ENCODE data around the gene DACT3.

DACT3 gene

DNA sequence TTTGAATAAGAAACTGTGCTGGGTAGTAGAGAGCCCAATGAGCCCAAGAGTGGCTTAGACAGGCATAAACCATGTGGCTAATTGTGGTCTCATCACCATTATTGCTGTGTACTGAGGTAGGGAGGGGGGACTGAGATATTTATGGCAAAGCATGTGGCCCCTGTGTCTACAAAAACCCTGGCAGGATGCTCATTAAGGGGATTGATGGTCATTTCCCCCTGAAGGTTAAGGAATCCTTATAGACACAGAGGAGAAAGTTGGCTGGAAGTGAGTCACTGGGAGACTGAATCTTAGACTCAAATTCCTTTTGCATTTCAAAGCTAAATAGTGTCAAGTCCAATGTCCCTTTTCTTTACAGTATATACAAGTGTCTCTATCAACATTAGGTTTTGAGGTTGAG, 9.8 kb upstream of the DACT3 start:
- in situ Hi-C loops (cut with HindIII; ENCODE audit: low sequenced_read_pairs) = loop anchor here (25.0 kb wide), 1 partner anchor 134 kb away; no protein-coding TSS in a partner anchor

DNA sequence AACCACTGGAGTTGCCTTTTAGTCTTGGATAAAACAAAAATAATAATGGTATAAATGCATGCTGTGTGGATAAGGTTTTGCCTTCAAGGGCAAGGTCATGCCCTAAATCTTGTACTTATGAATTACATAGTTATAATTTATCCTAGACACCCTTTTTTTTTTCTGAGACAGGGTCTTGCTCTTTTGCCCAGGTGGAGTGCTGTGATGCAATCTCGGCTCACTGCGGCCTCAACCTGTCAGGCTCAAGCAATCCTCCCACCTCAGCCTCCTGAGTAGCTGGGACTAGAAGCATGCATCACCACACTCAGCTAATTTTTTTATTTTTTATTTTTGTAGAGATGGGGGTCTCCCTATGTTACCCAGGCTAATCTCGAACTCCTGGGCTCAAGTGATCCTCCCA, 7.7 kb upstream of the DACT3 start:
- in situ Hi-C loops (cut with HindIII; ENCODE audit: low sequenced_read_pairs) = loop anchor here (25.0 kb wide), 1 partner anchor 131 kb away; no protein-coding TSS in a partner anchor

DNA sequence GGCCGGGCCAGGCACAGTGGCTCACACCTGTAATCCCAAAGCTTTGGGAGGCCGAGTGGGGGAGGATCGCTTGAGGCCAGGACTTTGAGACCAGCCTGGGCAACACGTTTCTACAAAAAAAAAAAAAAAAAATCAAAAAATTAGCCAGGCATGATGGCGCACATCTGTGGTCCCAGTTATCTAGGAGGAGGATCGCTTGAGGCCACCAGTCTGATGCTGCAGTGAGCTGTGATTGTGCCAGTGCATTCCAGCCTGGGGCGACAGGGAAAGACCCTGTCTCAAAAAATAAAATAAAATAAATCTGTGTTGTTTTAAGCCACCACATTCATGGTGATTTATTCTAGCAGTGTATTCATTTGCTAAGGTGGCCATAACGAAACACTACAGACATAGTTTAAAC, 4.1 kb upstream of the DACT3 start:
- in situ Hi-C loops (cut with HindIII; ENCODE audit: low sequenced_read_pairs) = loop anchor here (25.0 kb wide), 1 partner anchor 128 kb away; no protein-coding TSS in a partner anchor

DNA sequence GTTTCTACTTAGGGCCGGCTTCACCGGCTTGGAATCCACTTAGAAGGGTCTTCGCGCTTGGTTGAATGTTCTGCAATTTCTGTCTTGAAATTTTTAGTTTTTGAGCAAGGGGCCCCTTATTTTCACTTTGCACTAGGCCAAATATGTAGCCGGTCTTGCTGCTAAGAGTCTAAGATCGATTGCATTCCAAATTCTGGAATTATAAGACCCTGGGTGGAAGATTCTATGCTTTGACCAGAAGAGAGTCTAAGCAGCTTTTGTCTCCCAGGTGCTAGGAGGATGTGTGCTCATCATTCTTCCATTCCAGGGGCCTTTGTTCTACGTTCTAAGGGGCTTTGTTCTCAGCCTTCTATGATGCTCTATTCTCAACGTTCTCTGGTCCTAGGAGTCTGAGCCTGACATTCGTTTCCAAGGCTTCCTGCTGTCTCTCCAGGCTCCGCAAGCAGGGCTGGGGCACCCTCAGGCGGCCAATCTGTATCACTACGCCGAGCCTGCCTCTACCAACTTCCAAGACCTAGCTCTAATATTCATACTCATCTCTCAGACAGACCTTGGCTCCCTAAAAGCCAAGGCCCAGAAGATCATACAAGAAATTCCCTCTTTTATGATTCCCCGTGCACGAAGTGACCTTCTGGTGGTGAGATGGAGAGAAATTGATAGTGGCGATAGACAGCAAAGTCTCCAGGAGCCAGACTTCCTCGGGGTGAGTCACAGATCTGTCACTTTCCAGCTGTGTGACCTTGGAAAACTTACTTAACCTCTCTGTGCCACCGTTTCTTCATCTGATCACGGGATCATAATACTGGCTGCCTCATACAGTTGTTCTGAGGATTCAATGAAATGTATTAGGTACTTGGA, 982 bp upstream of the DACT3 start:
- in situ Hi-C loops (cut with HindIII; ENCODE audit: low sequenced_read_pairs) = loop anchor here (5.0 to 25.0 kb wide), 2 partner anchors 35 to 125 kb away; partner anchors contain the start of gene PTGIR

DNA sequence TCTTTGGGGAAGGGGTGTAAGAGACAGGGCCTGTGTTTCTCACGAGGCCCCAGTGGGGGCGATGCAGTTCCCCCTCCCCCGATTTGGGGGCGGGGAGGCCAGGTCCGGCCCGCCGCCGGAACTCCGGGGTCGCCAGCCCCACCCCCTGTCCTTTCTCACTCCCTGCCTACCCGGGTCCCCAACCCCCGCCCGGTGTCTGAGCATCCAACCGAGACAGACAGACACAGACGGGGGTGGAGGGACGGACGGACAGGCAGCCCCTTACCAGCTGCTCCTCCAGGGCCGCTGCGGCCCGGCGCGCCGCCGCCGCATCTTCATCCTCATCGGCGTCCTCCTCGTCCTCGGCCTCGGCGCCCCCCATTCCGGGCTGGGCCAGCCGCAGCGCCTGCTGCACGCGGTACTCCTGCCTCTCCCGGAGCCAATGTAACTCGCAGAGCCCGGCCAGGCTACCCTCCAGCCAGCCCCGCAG, 397 bp downstream of the DACT3 start:
- in situ Hi-C loops (cut with HindIII; ENCODE audit: low sequenced_read_pairs) = loop anchor here (5.0 to 25.0 kb wide), 2 partner anchors 33 to 123 kb away; partner anchors contain the start of gene PTGIR

DNA sequence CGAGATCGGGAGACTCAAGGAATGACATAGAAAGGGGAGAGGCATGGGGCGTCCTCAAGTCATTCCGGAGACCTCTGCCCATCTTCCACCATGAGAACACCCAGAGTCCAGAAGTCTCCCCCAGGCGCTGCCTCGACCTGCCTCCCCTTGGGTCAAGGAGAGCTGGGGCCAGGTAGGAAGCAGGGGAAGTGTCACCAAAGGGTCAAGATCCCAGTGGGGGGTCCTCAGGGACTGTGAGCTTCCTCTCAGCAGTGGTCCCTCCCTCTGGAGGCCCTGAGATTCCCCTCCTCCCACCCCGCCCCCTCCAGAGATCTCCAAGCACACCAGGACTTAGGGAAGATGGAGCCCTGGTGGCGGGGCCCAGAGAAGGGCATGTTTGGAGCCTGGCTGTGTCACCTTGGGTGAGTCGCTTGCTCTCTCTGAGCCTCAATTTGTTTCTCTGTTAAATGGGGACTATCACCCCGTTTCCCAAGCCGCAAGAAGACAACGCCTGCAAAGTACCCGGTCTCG, 919 bp downstream of the DACT3 start:
- in situ Hi-C loops (cut with HindIII; ENCODE audit: low sequenced_read_pairs) = loop anchor here (5.0 to 25.0 kb wide), 2 partner anchors 33 to 123 kb away; partner anchors contain the start of gene PTGIR

DNA sequence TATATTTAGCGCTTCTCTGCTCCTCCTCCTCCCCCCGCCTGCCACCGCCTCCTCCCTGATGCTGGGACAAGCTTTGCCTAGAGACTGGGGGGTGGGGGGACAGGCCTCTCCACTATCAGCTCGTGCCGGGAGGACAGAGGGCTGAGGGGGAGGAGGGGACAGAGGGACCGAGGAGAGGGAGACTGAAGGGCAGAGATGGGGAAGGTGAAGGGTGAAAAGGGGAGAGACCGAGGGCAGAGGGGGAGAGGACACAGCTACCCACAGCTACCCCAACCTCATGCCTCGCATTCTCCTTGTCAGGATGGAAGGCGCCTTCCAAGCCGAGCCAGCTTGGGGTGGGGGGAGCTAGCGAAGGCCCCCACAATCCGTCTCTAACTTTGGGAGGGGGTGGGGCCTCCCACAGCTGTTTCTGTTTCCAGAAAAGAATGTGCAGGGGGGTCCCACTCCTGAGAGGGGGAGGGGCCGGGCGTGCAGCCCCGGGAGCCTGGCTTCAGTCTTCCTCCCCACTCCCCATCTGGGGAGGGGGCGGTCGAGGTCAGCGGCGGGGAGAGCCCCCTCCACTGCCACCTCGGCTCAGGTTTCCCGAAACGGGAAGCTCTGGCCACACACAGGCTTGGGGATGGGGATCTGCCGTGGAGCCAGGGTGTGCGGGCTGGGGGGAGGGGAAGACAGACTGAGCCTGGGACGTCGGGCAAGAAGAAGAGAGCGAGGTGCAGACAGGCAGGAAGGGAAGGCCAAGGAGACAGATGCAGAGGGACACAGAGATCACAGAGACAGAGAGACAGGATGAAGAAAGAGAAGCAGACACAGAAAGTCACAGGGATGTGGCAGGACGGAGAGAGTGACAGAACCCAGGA, 1.6 kb downstream of the DACT3 start:
- in situ Hi-C loops (cut with HindIII; ENCODE audit: low sequenced_read_pairs) = loop anchor here (5.0 to 25.0 kb wide), 3 partner anchors 32 to 122 kb away; partner anchors contain the start of gene PTGIR

DNA sequence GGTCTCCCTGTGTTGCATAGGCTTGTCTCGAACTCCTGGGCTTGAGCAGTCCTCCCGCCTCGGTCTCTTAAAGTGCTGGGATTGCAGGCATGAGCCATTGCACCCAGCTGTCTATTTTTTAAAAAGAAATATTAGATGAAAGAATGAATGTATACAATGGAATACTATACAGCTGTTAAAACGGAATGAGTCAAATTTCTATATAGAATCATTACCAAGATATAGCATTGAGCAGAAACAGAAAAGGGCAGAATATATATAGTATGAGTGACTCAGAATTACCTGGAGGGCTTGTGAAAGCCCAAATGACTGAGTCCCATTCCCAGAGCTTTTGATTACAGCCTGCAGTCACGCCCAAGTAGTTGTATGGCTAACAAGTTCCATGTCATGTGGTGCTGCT, 4.4 kb downstream of the DACT3 start:
- in situ Hi-C loops (cut with HindIII; ENCODE audit: low sequenced_read_pairs) = loop anchor here (5.0 to 25.0 kb wide), 2 partner anchors 36 to 119 kb away; no protein-coding TSS in a partner anchor

DNA sequence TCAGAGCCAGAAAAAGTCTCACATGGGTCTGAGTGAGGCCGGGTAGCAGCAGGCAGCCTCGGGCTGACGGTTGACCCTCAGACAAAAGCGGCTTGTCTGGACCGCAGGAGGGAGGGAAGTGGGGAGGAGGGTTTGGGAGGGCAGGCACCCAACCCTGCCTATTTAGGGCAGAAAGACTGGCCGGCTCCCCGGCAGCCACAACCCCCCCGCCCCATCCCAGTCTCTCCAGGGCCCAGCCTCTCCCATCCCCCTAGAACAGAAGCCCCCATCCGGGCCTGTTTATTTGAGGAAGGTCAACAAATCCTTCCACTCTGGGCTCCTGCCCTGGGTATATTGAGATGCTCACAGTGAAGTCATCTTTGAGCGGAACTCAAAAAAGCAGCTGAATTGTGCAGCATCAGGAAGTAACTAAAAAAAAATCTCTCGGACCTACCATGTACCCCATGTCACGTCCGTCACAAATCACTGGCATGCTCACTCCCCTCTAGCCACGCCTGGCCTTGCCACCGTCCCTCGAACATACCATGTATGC, 6.3 kb downstream of the DACT3 start:
- in situ Hi-C loops (cut with HindIII; ENCODE audit: low sequenced_read_pairs) = loop anchor here (5.0 to 25.0 kb wide), 2 partner anchors 38 to 117 kb away; no protein-coding TSS in a partner anchor

DNA sequence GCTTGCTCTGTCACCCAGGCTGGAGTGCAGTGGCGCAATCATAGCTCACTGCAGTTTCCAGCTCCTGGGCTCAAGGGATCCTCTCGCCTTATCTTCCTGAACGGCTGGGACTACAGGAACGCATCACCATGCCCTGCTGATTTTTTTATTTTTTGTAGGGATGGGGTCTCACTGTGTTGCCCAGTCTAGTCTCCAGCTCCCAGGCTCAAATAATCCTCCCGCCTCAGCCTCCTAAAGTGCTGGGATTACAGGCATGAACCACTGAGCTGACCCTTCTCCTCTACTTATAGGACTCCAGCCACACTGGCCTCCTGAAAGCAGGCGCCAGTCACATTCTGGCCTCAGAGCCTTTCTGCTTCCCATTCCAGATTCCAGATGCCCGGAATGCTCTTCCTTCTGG, 10.5 kb downstream of the DACT3 start:
- in situ Hi-C loops (cut with HindIII; ENCODE audit: low sequenced_read_pairs) = loop anchor here (25.0 kb wide), 1 partner anchor 113 kb away; no protein-coding TSS in a partner anchor

DNA sequence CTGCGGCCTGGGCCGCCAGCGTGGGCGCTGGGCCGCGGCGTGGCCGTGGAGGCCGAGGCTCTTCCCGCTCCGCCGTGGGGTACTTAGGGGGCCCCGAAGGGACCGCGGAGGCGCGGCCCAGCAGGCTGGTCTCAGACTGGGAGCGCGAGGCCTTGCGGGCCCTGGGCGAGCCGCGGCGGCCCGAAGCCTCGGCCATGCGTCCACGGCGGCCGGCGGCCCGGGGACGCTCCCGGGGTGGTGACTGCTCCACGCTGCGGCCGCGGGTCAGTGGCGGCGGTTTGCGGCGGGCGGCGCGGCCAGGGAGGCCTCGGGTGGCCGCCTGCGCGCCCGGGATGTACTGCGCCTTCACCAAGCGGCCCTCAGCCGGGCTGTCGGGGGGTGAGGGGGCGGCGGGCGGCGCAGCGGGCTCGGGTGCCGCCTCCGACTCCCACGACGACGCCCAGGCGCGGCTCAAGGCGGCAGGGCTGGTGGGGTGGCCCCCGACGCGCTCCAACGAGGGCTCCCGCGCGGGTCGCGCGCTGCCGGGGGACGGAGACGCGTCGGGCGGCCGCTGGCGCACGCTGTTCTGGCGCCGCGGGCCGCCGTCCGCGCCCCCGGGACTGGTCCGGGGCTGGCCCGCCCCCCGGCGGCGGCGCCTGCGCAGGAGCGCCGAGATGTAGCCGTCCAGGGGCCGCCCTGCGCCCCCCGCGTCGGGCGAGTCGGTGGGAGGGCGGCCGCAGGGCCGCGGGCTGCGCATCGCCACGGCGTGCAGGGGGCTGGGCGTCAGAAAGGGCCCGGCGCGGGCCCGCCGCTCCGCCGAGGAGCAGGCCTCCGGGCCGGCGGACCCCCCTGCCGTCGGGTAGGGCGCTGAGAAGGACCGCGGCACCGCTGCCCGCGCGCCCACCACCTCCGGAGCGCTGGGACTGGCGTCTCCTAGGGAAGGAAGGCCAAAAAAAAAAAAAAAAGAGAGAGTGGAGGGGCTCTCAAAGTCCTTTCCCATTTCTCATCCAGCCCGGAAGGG, 11.7 kb downstream of the DACT3 start:
- in situ Hi-C loops (cut with HindIII; ENCODE audit: low sequenced_read_pairs) = loop anchor here (5.0 kb wide), 1 partner anchor 98 kb away; the partner anchor contains the start of genes FKRP and STRN4

DNA sequence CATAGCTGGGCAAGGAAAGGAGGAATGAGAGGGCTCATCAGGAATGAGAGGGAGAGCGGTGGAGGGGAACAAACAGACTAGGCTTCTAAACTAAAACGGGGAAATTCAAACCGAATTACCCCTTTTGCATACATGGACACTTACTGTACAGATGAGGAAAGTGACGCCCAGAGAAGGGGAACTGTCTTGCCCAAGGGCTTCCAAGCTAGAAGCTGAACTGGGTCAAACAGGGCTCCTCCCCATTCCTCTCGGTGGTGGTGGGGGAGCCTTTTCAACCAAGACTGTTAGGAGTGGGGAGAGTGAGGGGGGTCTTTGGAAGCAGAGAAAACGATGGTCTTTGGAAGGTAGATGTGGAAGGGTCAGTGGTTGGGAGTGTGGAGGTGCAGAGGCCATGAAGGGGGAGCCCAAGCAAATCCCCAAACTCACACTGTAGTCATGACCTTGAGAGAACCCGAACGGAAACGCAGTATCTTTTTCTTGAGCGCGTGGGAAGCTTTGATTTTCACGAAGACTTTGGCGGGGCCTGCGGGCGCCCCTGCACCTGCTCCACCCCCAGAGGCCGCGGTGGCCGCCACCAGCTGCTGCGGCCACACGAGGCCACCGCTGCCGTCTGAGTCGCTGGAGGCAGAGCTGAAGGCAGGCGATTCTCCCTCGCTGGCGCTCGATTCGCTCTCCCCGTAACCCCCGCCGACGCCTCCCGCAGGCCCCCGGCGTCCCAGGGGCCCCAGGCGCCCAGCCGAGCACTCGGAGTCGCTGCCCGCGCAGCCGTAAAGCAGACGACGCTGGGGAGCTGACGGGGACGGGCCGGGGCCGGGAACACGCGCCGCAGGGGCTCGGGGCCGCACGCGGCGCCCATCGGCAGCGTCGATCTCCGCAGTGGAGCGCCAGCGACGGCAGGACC, 12.7 kb downstream of the DACT3 start:
- in situ Hi-C loops (cut with HindIII; ENCODE audit: low sequenced_read_pairs) = loop anchor here (5.0 kb wide), 1 partner anchor 99 kb away; the partner anchor contains the start of genes FKRP and STRN4

DNA sequence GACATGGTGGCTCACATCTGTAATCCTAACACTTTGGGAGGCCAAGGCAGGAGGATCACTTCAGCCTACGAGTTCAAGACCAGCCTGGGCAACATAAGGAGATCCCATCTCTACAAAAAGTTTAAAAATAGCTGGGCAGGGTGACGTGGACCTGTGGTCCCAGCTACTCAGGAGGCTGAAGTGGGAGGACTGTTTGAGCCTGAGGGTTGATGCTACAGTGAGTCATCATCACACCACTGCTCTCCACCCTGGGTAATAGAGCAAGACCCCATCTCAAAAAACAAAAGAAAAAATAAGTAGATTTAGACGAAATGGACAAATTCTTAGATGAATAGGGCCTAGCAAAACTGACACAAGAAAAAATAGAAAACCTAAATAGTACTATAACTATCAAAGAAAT, 14.6 kb downstream of the DACT3 start:
- in situ Hi-C loops (cut with HindIII; ENCODE audit: low sequenced_read_pairs) = loop anchor here (5.0 kb wide), 1 partner anchor 101 kb away; the partner anchor contains the start of genes FKRP and STRN4

DNA sequence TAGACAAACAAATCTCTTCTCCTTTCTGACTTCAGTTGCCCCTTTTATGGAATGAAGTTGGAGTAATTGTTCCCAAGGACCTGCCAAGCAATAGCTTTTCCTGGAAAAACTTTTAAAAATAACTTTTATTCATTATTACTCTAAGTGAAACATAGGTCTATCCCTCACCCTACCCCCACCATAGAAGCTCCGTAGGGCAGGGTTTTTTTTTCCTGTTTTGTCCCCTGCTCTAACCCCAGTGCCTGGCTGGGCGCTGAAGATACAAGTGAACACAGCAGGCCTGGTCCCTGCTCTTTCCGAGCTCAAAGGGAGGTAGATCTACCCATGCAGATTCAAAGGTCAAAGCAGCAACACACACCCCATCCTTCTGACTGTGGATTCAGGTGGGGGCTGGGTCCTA, 16.3 kb downstream of the DACT3 start:
- in situ Hi-C loops (cut with HindIII; ENCODE audit: low sequenced_read_pairs) = loop anchor here (5.0 kb wide), 1 partner anchor 103 kb away; the partner anchor contains the start of genes FKRP and STRN4

DNA sequence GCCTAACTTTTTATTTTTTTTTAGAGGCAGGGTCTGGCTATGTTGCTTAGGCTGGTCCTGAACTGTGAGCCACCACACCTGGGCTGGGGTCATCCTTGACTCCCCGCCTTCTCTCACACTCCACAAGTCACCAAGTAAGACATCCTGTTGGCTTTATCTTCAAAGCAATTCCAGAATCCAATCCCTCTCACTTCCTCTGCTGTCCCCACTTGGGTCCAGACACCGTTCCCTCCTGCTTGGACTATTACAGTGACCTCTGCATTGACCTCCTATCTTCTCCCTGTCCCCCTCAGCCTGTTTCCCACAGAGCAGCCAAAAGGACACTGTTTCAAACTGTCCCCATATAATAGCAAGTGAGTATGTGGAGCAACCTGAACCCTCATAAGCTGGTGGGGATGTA, 20.3 kb downstream of the DACT3 start:
- in situ Hi-C loops (cut with HindIII; ENCODE audit: low sequenced_read_pairs) = no loop called here

DNA sequence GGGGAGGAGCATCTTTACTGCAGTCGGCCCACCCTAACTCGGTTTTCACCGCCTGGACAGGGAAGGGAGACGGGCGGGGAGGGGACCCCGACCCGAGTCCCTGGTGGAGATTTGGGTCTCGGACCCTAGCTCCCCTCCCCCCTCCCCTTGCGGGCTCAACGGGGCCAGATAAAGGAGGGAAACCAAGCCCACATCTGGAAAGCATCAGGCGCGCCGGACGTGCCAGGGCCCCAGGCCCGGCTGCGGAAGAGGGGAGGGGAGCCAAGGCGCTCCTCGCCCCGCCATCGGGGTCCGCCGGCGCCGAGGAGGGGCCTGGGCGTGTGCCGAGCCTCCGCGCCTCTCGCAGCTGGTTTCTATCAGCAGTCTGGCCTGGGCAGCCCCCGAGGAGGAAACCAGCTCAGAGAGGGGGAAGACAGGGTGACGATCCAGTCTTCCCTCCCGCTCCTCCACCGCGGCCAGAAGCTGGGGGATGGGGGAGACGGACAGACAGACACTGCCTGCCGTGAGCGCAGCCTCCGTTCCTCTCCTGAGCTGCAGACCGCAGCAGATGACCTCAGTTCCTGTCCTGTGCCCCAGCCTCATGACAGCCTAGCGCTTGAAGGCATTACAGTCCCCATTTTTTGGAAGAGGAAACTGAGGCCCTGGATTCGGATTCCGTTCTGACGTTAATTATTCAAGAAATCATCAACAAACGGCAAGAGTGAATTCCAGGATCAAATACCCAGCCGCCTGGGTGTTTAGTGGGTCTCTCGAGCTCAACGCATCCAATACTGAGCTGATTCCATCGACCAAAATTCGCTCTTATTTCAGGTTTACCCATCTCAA, 21.4 kb downstream of the DACT3 start:
- in situ Hi-C loops (cut with HindIII; ENCODE audit: low sequenced_read_pairs) = no loop called here

DNA sequence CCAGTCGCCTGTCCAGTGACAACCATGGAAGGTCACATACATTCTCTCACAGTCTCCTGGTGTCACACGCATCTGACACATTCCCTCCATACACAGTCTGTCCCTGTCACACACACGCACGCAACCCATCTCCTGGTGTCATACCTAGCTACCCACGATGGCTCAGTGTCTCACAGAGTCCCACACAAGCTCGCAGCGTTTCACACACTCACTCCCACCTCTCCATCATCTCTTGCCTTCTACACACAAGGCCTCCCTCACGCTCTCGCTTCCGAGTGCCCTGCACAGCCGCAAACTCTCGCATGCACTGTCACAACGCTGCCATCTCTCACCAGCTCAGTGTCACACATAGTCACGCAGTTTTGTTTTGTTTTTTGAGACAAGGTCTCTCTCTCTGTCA, 23.8 kb downstream of the DACT3 start:
- in situ Hi-C loops (cut with HindIII; ENCODE audit: low sequenced_read_pairs) = no loop called here

Data from endothelial cell of hepatic sinusoid (primary cell).